GM23248 (cell line): ENCODE results near the gene ISOC1. TPM values are rescaled to one million over a fixed set of nuclear protein-coding genes. Genes with fewer than 3 reads are reported as not detected.

ENCODE experiments used
- DNase-seq: peaks from one replicate; pipeline ENCODE4 v3.0.0-alpha.2; 2015
- H2AFZ ChIP-seq: fragments of 200-600 bp; sonication (generic); 2 replicates; pipeline ENCODE4 v1.6.1; 2016; ENCODE audit warnings: antibody characterized with exemption
- H3F3A ChIP-seq: fragments of 200-600 bp; sonication (generic); 2 replicates; pipeline ENCODE4 v1.6.1; 2016; ENCODE audit warnings: mild to moderate bottlenecking, antibody characterized with exemption, mixed run types; ENCODE audit not compliant: insufficient read depth
- H3K27ac ChIP-seq: fragments of 200-600 bp; sonication (generic); 2 replicates; pipeline ENCODE4 v1.5.1; 2016; ENCODE audit warnings: mild to moderate bottlenecking
- H3K27me3 ChIP-seq: fragments of 200-600 bp; sonication (generic); replicated peaks from 2 replicates; pipeline ENCODE4 v1.6.1; 2016; ENCODE audit warnings: mild to moderate bottlenecking; ENCODE audit not compliant: insufficient read depth
- H3K36me3 ChIP-seq: fragments of 200-600 bp; sonication (generic); 2 replicates; pipeline ENCODE4 v1.6.1; 2016; ENCODE audit warnings: low read depth, mild to moderate bottlenecking
- H3K4me1 ChIP-seq: fragments of 200-600 bp; sonication (generic); 2 replicates; pipeline ENCODE4 v1.6.1; 2016; ENCODE audit warnings: mild to moderate bottlenecking; ENCODE audit not compliant: insufficient read depth
- H3K4me2 ChIP-seq: fragments of 200-600 bp; sonication (generic); one replicate; pipeline ENCODE4 v1.6.1; 2016; ENCODE audit warnings: mild to moderate bottlenecking; ENCODE audit not compliant: unreplicated experiment
- H3K4me3 ChIP-seq: fragments of 200-600 bp; sonication (generic); 2 replicates; pipeline ENCODE4 v1.5.1; 2016; ENCODE audit warnings: mild to moderate bottlenecking
- H3K79me2 ChIP-seq: fragments of 200-600 bp; sonication (generic); 2 replicates; pipeline ENCODE4 v1.6.1; 2016; ENCODE audit warnings: mild to moderate bottlenecking; ENCODE audit not compliant: insufficient read depth
- H3K9ac ChIP-seq: fragments of 200-600 bp; sonication (generic); 2 replicates; pipeline ENCODE4 v1.6.1; 2016; ENCODE audit warnings: mild to moderate bottlenecking
- H3K9me2 ChIP-seq: fragments of 200-600 bp; sonication (generic); 2 replicates; pipeline ENCODE4 v1.6.1; 2016; ENCODE audit warnings: mixed run types, mild to moderate bottlenecking, moderate library complexity; ENCODE audit not compliant: insufficient read depth
- H3K9me3 ChIP-seq: fragments of 200-600 bp; sonication (generic); one replicate; pipeline ENCODE4 v1.6.1; 2017; ENCODE audit warnings: low read depth
- H4K20me1 ChIP-seq: fragments of 200-600 bp; sonication (generic); 2 replicates; pipeline ENCODE4 v1.6.0; 2016; ENCODE audit not compliant: insufficient read depth
- EZH2 ChIP-seq: fragments of 200-600 bp; sonication (generic); IDR thresholded peaks from 2 replicates; pipeline ENCODE4 v1.6.1; 2018; ENCODE audit warnings: antibody characterized with exemption, mild to moderate bottlenecking; ENCODE audit not compliant: insufficient read depth, poor library complexity, severe bottlenecking
- EZH2phosphoT487 ChIP-seq: fragments of 200-600 bp; sonication (generic); IDR thresholded peaks from 2 replicates; pipeline ENCODE4 v1.6.1; 2018; ENCODE audit warnings: antibody characterized with exemption, moderate library complexity, mild to moderate bottlenecking, low read depth; ENCODE audit not compliant: insufficient read depth
- WGBS, 2 experiments: methylation state at CpG; one replicate each; pipeline ENCODE4 v1.1.6; 2015 to 2017; ENCODE audit warnings: low lambda C conversion rate in 2 of 2, low coverage in 1 of 2; ENCODE audit errors: missing lambda C conversion rate in 2 of 2; 5-methylcytosine and 5-hydroxymethylcytosine counted together
- in situ Hi-C: fragments of 300-500 bp; cut with MboI; formaldehyde crosslinking; loops from 2 replicates; pipeline ENCODE4 v1.15.0; 2020
- polyA plus RNA-seq: library from polyadenylated mRNA; unstranded; fragments of >200 nt; fragmentation: Nextera tagmentation; extraction: Ambion mirVana; gene quantifications from 2 replicates; pipeline ENCODE4 v1.2.1, GENCODE V29; 2016
- total RNA-seq: library from RNA; depleted of rRNA; stranded (reverse); fragments of >200 nt; shearing (Covaris generic); gene quantifications from 2 replicates; pipeline ENCODE4 v1.2.3, GENCODE V29; 2014

ISOC1 gene
- total and polyA plus RNA-seq, 2 experiments from 2014 or later = 6.2 to 11.5 TPM

DNA sequence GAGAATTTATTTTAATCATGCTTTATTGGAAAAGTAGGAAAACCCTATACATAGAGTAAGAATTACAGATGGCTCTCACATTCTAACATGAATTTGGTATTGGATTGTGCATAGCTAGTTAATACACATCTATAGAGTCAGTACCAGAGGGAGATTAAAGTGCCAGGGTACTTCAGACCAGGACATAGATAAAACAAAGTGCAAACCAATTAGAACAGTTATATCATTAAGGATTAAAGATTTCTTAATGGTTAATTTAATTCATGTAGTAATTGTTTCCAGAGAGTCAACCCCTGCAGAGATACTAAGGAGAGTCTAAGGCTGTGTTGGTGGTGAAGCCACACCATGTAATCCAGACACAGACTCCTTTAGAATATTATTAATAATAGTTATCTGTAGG lies 8.8 kb downstream of the ISOC1 start:
- H3K9me3 ChIP-seq = no peaks in the 10 kb centered on the region
- H3K9me2 ChIP-seq = peaks cover 5% of the 10 kb centered on the region
- TF ChIP-seq EZH2 (no peak), EZH2phosphoT487 (no peak)
- no peaks in the 10 kb centered on the region for H3F3A ChIP-seq
- no peak overlapping the region for H3K4me2 ChIP-seq
- no peak overlapping the region for H2AFZ ChIP-seq
- no peak overlapping the region for H3K27ac ChIP-seq
- no peaks in the 10 kb centered on the region for H3K36me3 ChIP-seq
- H3K4me1 ChIP-seq = no peaks in the 10 kb centered on the region
- no peaks in the 10 kb centered on the region for H4K20me1 ChIP-seq
- no peak overlapping the region for H3K4me3 ChIP-seq
- in situ Hi-C loops = no loop called here
- H3K27me3 ChIP-seq = no peaks in the 10 kb centered on the region
- no peak overlapping the region for H3K9ac ChIP-seq
- no peak for DNase-seq
- H3K79me2 ChIP-seq = no peaks in the 10 kb centered on the region

DNA sequence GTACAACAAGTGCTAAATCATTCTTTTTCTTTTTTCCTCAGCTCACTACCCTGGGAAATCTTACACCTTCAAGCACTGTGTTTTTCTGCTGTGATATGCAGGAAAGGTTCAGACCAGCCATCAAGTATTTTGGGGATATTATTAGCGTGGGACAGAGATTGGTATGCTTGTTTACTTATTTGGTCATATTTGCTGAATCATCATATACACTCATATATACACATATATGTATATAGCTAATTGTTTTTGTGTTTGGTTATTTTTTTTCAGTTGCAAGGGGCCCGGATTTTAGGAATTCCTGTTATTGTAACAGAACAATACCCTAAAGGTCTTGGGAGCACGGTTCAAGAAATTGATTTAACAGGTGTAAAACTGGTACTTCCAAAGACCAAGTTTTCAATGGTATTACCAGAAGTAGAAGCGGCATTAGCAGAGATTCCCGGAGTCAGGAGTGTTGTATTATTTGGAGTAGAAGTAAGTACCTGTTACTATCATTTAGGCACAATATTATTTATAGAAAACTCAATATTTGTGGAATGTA lies 10.4 kb downstream of the ISOC1 start:
- DNase-seq = no peak
- H3K4me1 ChIP-seq = no peaks in the 10 kb centered on the region
- H3K9me2 ChIP-seq = peaks cover 5% of the 10 kb centered on the region
- no peaks in the 10 kb centered on the region for H3K36me3 ChIP-seq
- no peak overlapping the region for H3K4me3 ChIP-seq
- H3F3A ChIP-seq = no peaks in the 10 kb centered on the region
- H3K27me3 ChIP-seq = no peaks in the 10 kb centered on the region
- H3K9me3 ChIP-seq = no peaks in the 10 kb centered on the region
- in situ Hi-C loops = no loop called here
- H3K9ac ChIP-seq = no peak overlapping the region
- no peak for TF ChIP-seq EZH2
- no peak for TF ChIP-seq EZH2phosphoT487
- no peak overlapping the region for H2AFZ ChIP-seq
- H3K79me2 ChIP-seq = no peaks in the 10 kb centered on the region
- 90% methylated on average over 5 of the region's 5 CpGs for WGBS, 2 experiments
- H4K20me1 ChIP-seq = no peaks in the 10 kb centered on the region
- H3K4me2 ChIP-seq = no peak overlapping the region
- no peak overlapping the region for H3K27ac ChIP-seq

DNA sequence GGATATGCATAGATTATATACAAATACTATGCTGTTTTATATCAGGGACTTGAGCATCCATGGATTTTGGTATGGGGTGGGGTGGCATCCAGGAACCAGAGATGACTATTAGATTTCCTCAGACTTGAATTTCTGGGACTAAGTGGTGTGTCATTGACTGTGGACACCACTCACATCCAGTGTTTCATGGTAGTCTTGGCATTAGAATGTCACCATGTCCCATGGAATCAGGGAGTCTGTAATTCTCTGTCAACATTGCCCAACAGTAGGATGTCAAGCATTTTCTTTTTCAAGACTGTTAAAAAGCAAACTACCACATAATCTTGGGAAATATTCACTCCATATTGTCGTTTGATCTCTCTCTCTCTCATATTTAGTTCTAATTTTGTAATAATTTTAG lies 13.1 kb downstream of the ISOC1 start:
- 80 to 100% methylated on average over 1 of the region's 1 CpG for WGBS, 2 experiments
- no peaks in the 10 kb centered on the region for H3K36me3 ChIP-seq

DNA sequence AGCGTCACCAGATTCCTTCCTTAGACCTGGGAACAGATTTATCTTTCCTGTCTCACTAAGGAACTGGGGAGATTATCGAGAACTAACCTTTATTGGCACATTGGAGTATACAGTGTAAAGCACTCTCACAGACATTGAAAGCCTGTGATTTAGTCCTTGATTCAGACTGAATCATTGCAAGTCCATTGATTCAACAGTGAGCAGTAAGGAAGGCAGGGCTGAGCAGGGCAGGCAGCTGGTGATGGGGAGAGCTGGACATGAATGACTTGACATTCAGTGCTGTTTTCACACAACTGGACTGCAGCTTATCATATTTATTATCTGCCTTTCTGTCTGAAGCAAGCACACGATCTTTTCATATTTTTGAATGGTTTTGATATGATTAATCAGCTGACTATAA lies 16.2 kb downstream of the ISOC1 start:
- 78 to 87% methylated on average over 3 of the region's 3 CpGs for WGBS, 2 experiments

More for the DNA sequence above, 13.1 kb downstream of the ISOC1 start:
- no peak overlapping the region for H3K4me2 ChIP-seq
- H3K9me2 ChIP-seq = peaks cover 5% of the 10 kb centered on the region
- no peaks in the 10 kb centered on the region for H3K4me1 ChIP-seq
- no peaks in the 10 kb centered on the region for H4K20me1 ChIP-seq
- no peak for DNase-seq
- no peaks in the 10 kb centered on the region for H3K27me3 ChIP-seq
- H3K27ac ChIP-seq = no peak overlapping the region
- no peak for TF ChIP-seq EZH2phosphoT487
- no peak for TF ChIP-seq EZH2
- H3K9ac ChIP-seq = no peak overlapping the region
- no peaks in the 10 kb centered on the region for H3K9me3 ChIP-seq
- H2AFZ ChIP-seq = no peak overlapping the region
- no peaks in the 10 kb centered on the region for H3F3A ChIP-seq
- in situ Hi-C loops = no loop called here
- no peaks in the 10 kb centered on the region for H3K79me2 ChIP-seq
- H3K4me3 ChIP-seq = no peak overlapping the region

DNA sequence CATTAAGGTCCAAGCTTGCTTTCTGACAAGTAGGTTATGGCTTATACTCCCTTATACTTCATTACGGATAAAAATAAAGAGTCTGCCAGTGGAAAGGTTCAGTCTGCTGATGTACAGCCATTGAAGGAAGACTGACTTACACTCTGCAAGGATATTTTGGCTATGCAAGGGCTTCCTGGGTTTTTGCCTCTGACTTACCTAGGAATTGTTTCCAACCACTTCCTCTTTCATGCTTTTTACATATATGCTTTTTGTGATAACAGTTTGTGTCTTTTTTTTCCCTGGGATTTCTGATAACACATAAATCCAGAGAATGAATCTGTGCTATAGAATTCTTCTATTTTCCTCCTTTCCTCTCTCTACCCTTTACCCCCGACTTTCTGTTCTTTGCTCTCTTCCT lies 16.8 kb downstream of the ISOC1 start:
- WGBS, 2 experiments = 90 to 97% methylated on average over 2 of the region's 2 CpGs
- H4K20me1 ChIP-seq = no peaks in the 10 kb centered on the region
- no peaks in the 10 kb centered on the region for H3K79me2 ChIP-seq
- no peaks in the 10 kb centered on the region for H3F3A ChIP-seq
- H3K4me1 ChIP-seq = no peaks in the 10 kb centered on the region
- no peak for DNase-seq
- H3K4me2 ChIP-seq = no peak overlapping the region
- in situ Hi-C loops = no loop called here
- H3K9me2 ChIP-seq = 0 out of 2 replicates have a peak, but pooled peaks cover under 1% of the 10 kb centered on the region
- no peaks in the 10 kb centered on the region for H3K36me3 ChIP-seq
- no peak for TF ChIP-seq EZH2phosphoT487
- no peak for TF ChIP-seq EZH2
- H2AFZ ChIP-seq = no peak overlapping the region
- no peaks in the 10 kb centered on the region for H3K27me3 ChIP-seq
- H3K9me3 ChIP-seq = no peaks in the 10 kb centered on the region
- H3K4me3 ChIP-seq = no peak overlapping the region
- H3K9ac ChIP-seq = no peak overlapping the region
- H3K27ac ChIP-seq = no peak overlapping the region

More for the DNA sequence above, 16.2 kb downstream of the ISOC1 start:
- no peak for TF ChIP-seq EZH2
- no peak for TF ChIP-seq EZH2phosphoT487
- H3K36me3 ChIP-seq = no peaks in the 10 kb centered on the region
- peaks cover 5% of the 10 kb centered on the region; the same call in 1 of the 2 replicates for H3K9me2 ChIP-seq
- peak; percentile 5 for DNase-seq
- H3K27ac ChIP-seq = no peak overlapping the region
- no peaks in the 10 kb centered on the region for H3K4me1 ChIP-seq
- no peak overlapping the region for H3K4me2 ChIP-seq
- H3K9ac ChIP-seq = no peak overlapping the region
- in situ Hi-C loops = no loop called here
- H3K9me3 ChIP-seq = no peaks in the 10 kb centered on the region
- no peaks in the 10 kb centered on the region for H3K79me2 ChIP-seq
- H4K20me1 ChIP-seq = no peaks in the 10 kb centered on the region
- no peaks in the 10 kb centered on the region for H3F3A ChIP-seq
- no peak overlapping the region for H3K4me3 ChIP-seq
- H3K27me3 ChIP-seq = no peaks in the 10 kb centered on the region
- H2AFZ ChIP-seq = no peak overlapping the region
